B cell (primary cell): ENCODE data around the gene FRYL.

ENCODE experiments used
- CTCF ChIP-seq: fragments of 200-600 bp; IDR thresholded peaks from one replicate; pipeline ENCODE4 v1.8.0; 2022; ENCODE audit warnings: antibody characterized with exemption, mild to moderate bottlenecking
- EZH2 ChIP-seq: IDR thresholded peaks from 2 replicates; pipeline ENCODE4 v1.6.1; 2012; ENCODE audit warnings: borderline replicate concordance, low read depth, mild to moderate bottlenecking, moderate library complexity, low read length; ENCODE audit not compliant: insufficient read depth, poor library complexity, severe bottlenecking

DNA sequence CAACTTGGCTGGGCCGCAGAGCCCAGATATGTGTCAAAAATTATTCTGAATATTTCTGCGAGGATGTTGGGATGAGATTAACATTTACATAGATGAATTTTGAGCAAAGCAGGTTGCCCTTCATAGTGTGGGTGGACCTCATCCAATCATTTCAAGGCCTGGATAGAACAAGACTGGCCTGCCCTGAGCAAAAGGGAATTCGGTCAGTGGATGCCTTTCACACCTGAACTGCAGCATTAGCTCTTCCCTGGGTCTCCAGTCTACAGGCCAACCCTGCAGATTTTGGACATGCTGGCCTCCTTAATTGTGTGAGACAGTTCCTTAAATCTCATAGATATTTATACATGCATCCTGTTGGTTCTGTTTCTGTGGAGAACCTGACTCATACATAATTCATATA lies 329.3 kb downstream of the FRYL start:
- TF ChIP-seq CTCF: no peak
- TF ChIP-seq EZH2: no peak
